ES-I3 (cell line): Measurements from ENCODE around the gene ATP5F1D.

Experiments used
- H3K36me3 ChIP-seq: 2 replicates; pipeline ENCODE4 v1.6.1; 2013; ENCODE audit warnings: mild to moderate bottlenecking, low read length, control low read depth, moderate library complexity; ENCODE audit not compliant: insufficient read depth
- H3K4me1 ChIP-seq: 2 replicates; pipeline ENCODE4 v1.6.1; 2013; ENCODE audit warnings: mild to moderate bottlenecking, control low read depth, low read length; ENCODE audit not compliant: insufficient read depth
- H3K9ac ChIP-seq: 2 replicates; pipeline ENCODE4 v1.6.1; 2013; ENCODE audit warnings: low read depth, mild to moderate bottlenecking, low read length, moderate library complexity
- H3K9me3 ChIP-seq: 2 replicates; pipeline ENCODE4 v1.6.1; 2013; ENCODE audit warnings: mild to moderate bottlenecking, low read length, moderate library complexity; ENCODE audit not compliant: control insufficient read depth, insufficient read depth

ATP5F1D gene

DNA sequence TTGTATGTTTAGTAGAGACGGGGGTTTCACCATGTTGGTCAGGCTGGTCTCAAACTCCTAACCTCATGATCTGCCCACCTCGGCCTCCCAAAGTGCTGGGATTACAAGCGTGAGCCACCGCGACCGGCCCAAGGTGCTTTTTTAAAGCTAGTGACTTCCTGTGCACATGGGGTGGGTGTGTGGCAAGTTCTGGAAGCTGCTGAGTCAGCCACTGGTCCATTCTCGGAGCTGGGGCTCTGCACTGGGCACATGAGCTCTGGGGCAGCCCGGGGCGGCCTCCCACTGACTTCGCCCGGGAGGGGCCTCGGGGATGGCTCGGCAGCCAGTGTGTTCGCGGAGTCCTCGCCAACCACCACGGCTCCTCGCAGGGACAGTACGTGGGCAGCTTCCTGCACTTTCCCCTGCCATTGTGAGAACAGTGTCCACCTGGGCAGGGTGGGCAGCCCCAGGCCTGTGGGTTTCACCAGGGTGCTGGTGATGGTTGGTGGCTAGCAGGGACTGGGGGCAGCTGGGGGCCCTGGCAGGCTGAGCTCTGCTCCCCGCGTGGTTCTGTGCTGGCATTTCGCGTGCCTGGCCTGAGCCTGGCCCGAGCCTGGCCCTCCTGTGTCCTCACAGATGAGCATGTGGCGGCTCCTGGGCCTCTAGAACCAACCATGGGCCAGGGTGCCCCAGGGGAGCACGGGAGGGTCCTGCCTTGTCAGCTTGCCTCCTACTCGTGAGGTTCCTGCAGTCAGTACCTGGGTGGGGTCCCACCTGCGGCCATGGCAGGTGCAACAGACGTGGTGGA lies 15.9 kb upstream of the ATP5F1D start:
- H3K4me1 ChIP-seq = no peaks in the 10 kb centered on the region; the same call in 1 of the 2 replicates
- no peak overlapping the region for H3K9ac ChIP-seq
- no peaks in the 10 kb centered on the region for H3K9me3 ChIP-seq
- no peaks in the 10 kb centered on the region for H3K36me3 ChIP-seq

DNA sequence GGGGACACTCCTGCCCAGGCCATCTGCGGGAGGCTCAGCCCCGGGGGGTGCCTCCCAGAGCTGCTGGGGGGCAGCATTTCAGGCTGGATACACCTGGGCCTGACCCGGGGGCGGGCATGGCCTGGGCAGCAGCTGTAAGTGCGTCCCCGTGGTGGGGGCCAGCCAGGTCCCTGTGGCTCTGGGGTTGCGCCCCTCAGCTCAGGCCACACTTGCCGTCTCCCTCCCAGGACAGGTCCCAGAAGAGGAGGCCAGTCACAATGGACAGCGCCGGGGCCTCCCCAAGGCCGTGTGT lies 15.4 kb upstream of the ATP5F1D start:
- no peaks in the 10 kb centered on the region; the same call in 1 of the 2 replicates for H3K4me1 ChIP-seq
- no peaks in the 10 kb centered on the region for H3K9me3 ChIP-seq
- H3K36me3 ChIP-seq = no peaks in the 10 kb centered on the region
- no peak overlapping the region for H3K9ac ChIP-seq

DNA sequence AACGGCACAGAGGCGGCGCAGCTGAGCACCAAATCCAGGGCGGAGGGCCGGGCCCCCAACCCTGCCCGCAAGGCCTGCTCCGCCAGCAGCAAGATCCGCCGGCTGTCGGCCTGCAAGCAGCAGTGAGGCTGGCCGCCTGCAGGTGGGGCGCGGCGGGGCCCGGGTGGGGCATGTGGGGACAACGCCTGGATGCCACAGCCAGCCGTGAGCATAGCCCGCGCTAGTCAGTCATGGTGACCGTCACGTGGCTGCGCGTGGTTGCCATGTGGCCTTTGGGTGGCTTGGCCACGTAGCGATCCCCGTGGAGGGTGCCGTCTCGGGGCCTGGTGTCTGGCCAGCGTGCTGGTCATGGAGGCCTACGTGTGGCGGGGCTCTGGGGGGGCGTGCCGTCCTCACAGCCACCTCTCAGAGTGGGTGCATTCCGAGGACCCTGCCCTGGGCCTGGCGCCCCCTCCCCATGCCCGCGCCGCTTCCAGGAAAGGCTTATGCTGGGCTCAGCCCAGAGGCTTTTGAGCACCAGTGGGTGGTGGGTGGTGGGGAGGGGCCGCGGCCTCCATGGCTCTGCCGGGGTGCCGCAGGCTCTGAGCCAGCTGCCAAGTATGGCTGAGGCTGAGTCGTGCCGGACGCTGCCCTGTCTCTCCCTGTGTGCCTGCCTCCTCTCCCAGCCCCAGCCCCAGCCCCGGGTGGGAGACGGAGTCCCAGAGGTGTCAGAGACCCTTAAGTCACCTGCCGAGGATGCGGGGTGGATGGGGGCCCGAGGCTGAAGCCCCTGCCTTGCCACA lies 14.8 kb upstream of the ATP5F1D start:
- Histone ChIP-seq H3K4me1 (no peaks in the 10 kb centered on the region; the same call in 1 of the 2 replicates), H3K9me3 (no peaks in the 10 kb centered on the region), H3K36me3 (no peaks in the 10 kb centered on the region), H3K9ac (no peak overlapping the region)

DNA sequence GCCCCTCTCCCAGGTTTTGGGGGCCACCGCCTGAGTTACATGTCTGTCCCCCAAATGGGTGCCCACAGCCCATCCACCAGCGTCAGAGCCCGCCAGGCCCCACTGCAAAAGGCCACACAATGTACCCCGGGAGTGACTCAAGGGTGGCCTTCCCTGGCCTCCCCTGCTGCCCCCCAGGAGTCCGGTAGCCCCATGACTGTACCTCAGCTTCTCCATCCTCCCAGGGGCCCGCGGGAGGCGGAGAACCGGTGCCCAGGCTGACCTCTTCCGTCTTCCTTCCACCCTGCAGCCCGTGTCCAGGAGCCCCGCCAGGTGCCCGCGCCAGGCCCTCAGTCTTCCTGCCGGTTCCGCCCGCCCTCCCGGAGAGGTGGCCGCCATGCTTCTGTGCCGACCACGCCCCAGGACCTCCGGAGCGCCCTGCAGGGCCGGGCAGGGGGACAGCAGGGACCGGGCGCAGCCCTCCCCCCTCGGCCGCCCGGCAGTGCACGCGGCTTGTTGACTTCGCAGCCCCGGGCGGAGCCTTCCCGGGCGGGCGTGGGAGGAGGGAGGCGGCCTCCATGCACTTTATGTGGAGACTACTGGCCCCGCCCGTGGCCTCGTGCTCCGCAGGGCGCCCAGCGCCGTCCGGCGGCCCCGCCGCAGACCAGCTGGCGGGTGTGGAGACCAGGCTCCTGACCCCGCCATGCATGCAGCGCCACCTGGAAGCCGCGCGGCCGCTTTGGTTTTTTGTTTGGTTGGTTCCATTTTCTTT lies 14.1 kb upstream of the ATP5F1D start:
- H3K9ac ChIP-seq = no peak overlapping the region

DNA sequence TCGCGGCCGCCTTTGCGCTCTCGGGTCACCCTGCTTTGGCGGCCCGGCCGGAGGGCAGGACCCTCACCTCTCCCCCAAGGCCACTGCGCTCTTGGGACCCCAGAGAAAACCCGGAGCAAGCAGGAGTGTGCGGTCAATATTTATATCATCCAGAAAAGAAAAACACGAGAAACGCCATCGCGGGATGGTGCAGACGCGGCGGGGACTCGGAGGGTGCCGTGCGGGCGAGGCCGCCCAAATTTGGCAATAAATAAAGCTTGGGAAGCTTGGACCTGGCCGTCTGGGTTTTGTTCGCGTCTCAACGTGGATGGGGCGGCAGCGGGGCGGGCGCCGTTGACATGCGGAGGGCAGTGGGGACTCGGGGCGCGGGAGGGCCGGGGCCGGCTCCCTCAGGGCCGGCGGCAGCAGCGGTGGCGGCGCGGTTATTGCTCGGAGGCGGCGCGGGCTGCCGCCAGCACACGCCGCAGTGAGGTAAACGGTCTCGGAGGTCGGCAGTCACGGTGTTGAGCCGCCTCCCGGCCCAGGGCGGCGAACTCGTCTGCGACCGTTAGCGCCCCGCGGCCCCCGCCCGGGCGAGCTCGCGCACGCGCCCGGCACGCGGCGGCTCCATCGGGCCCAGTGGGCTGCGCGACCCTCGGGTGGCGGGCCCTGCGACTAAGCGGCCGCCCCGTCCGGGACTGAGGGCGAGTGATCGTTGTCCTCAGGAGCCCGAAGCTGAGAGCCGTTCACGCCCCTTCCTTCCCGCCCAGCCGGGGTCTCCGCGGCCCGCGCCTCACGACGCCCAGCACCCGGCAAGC lies 13.2 kb upstream of the ATP5F1D start:
- Histone ChIP-seq H3K36me3 (no peaks in the 10 kb centered on the region), H3K9ac (no peak overlapping the region)

More for the DNA sequence above, 14.1 kb upstream of the ATP5F1D start:
- Histone ChIP-seq H3K4me1 (no peaks in the 10 kb centered on the region; the same call in 1 of the 2 replicates), H3K9me3 (no peaks in the 10 kb centered on the region), H3K36me3 (no peaks in the 10 kb centered on the region)

DNA sequence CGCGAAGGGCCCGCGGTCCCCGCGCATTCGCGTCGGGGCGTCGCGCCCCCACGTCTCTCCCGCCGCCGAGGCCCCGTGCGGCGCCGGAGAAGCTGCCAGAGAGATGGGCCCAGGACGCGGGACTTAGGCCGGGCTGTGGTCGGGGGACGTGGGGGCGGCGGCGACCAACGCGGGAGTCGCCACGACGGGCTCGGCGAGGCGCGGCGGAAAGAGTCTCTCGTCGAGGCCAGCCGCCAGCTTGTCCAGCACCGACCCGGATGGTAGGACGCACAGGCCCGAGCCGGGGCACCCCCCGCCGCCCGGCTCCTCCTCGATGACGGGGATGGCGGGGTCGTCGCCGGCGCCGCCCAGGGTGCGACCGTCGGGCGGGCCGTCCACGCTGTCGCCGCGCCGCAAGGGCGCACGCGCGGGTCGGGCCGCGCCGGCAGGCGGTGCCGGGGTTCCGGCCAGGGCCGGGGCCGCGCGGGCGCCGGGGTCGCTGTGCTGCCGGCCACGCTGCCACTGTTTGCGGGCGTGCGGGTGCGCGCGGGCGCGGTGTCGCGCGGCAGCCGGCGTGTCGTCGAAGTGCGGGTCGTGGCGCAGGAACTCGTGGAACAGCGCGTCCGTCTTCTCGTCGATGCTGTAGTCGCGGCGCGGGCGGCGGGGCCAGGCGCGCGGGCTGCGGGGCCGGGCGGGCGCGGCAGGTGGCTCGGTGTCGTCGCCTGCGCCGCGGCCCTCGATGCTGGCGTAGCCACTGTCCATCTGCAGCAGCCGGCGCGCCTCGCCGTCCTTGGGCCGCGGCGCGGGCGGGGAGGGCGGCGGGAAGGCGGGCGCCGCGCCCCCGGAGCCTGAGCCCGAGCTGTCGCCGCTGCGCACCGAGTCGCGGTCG lies 12.3 kb upstream of the ATP5F1D start:
- no peaks in the 10 kb centered on the region for H3K9me3 ChIP-seq
- H3K4me1 ChIP-seq = no peaks in the 10 kb centered on the region; the same call in 1 of the 2 replicates
- no peaks in the 10 kb centered on the region for H3K36me3 ChIP-seq
- no peak overlapping the region for H3K9ac ChIP-seq

More for the DNA sequence above, 13.2 kb upstream of the ATP5F1D start:
- Histone ChIP-seq H3K4me1 (no peaks in the 10 kb centered on the region; the same call in 1 of the 2 replicates), H3K9me3 (no peaks in the 10 kb centered on the region)

DNA sequence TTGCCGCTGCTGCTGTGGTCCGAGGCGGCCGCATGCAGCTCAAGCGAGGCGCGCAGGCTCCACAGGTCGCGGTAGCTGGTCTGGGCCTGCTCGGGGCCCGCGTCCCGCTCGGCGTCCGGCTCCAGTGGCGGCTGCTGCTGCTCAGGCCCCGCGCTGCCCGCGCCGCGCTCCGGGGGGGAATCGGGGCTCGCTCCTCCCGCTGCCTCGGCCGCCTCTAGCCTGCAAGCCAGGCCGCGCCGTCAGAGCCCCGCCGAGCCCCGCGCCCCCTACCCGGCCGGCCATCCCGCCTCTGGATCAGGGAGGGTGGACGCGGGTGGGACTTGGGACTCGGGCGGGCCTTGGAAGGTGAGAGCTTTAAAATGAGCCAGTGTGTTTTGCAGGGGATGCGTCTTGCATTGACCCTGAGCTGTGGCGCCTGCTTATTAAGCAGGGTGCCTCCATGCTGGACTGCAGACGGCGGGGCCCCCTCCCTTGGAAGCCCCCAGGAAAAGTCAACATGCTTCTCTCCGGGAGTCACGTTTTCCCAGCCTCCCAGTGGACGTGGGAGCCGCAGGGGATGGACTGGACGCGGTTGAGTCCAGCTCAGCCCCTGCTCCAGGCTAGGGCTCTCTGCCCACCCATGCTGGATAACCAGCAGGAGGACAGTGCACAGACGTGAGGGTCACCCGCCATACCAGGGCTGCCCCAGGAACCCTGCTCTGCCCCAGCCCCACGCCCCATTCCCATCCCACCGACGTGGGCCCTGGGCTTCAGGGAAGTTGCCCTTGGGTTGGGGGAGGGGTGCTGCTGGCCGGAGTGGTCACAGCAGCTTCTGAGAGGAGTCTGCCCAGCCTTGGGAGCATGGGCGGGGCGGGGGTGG lies 11.4 kb upstream of the ATP5F1D start:
- Histone ChIP-seq H3K9ac (no peak overlapping the region), H3K36me3 (no peaks in the 10 kb centered on the region), H3K4me1 (no peaks in the 10 kb centered on the region; the same call in 1 of the 2 replicates), H3K9me3 (no peaks in the 10 kb centered on the region)

DNA sequence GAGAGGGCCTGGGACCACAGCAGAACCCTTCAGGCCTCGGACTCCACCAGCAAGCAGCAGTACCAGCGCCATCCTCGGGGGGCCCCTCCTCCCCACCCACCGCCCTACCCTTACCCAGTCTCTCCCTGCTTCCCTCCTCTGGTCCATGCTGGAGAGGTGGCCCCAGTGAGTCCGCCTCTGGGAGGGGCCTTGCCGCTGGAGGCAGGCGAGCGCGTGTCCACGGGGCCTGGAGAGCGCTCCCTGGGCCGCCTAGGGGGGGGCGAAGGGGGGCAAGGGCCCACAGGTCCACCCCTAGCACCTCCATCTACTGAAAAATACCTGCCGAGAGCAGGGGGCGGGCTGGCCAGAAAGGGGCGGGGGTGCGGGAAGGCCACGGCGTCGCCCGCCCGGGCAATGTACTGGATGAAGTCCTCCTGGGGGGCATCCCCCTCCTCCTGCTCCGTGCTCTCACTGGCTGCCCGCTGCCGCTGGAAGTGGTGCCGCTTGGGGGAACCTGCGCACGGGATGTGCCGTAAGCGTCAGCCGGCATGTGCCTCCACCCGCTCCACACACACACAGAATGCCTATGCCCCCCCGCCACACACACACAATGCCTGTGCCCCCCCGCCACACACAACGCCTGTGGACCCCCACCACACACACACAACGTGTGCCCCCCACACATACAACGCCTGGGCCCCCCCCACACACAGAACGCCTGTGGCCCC lies 10.6 kb upstream of the ATP5F1D start:
- Histone ChIP-seq H3K9ac (no peak overlapping the region), H3K4me1 (no peaks in the 10 kb centered on the region; the same call in 1 of the 2 replicates), H3K9me3 (no peaks in the 10 kb centered on the region), H3K36me3 (no peaks in the 10 kb centered on the region)

DNA sequence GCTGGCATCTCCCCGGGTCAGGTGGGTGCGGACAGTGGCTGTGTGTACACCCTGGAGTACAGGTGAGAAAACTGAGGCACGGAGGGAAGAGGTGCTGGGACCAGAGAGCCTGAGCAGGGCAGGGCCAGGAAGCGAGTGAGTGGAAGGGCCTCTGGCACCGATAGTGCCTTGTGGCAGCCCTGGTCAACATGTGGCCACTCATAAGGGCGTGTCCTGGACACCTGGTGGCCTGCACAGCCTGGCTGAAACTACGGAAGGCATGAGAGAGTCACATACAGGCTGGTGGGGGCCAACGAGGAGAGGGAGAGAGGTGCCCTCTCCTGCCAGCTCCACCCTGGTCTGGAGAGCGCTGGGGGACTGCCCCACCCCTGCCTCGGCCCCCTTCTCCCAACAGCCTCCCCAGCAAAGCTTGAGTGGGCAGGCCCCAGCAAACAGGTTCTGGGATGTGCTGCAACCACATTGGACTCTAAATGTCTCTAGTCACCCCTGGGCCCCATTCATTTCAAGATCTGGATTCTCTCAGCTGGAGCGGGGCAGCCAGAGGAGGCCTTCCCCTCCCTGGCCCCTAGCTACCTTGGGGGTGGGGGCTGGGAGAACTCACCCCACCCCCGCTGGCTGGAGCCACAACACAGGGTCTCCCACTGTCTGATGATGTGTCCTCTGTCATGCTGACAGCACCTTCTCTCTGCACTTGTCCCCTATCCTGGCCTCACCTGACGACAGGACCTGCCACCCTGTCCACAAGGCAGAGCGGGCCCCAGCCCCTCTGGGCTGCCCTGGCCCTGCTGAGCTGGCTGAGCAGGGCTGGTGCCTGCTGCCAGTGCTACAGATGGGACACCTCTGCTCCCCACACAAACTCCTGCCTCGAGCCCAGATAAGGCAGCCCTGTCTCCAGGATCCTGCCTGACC lies 9.6 kb upstream of the ATP5F1D start:
- Histone ChIP-seq H3K4me1 (no peaks in the 10 kb centered on the region; the same call in 1 of the 2 replicates), H3K9me3 (no peaks in the 10 kb centered on the region), H3K9ac (no peak overlapping the region), H3K36me3 (no peaks in the 10 kb centered on the region)

DNA sequence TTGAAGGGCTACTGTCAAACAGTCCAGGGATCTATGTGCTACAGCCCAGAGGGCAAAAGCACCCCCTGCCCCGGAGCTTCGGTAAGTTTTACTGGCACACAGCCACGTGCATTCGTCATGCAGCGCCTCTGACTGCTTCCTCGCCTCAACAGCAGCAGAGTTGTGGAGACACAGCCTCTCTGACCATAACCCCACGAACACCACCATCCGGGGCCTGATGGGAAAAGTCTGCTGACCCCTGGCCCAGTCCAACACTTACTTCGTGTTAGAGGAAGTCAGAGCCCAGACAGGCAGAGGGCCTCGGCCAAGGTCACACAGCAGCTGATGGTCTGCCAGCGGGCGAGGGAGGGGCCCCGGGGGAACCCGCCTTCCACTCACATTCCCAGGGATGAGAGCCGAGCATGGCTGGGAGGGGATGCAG lies 8.9 kb upstream of the ATP5F1D start:
- no peaks in the 10 kb centered on the region; the same call in 1 of the 2 replicates for H3K4me1 ChIP-seq
- H3K36me3 ChIP-seq = no peaks in the 10 kb centered on the region
- no peaks in the 10 kb centered on the region for H3K9me3 ChIP-seq
- H3K9ac ChIP-seq = no peak overlapping the region

DNA sequence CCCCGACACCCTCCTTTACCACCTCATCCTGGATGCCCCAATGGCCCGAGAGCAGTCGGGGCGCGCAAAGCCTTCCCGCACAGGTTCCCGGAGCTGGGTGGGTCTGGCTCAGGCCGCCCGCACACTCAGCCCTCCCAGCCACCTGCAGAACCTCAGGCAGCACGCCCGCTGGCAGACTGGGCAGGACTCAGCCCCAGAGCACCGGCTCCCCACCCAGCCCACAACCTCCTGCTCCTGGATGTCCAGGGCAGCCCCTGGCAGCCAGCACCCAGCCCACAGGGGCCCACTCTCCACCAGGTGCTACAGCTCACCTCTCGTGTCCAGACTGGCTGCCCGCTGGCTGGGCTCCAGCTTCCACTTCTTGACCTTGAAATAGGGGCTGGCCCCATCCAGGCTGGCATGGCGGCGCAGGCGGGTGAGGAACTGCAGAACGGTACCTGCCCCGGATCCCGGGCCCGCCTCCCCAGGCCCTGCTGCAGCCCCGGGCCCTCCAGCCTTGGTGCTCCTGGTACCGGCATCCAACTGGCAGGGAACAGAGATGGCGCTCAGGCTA lies 8.4 kb upstream of the ATP5F1D start:
- Histone ChIP-seq H3K9ac (no peak overlapping the region), H3K9me3 (no peaks in the 10 kb centered on the region), H3K36me3 (no peaks in the 10 kb centered on the region)

More for the DNA sequence above, 8.4 kb upstream of the ATP5F1D start:
- no peaks in the 10 kb centered on the region; the same call in 1 of the 2 replicates for H3K4me1 ChIP-seq
